Skeletal muscle cell (primary cell): ENCODE data around the gene SMAD3.
A peak's percentile ranks its signal among the peaks of the same experiment; 100 is the strongest.

Source experiments
- DNase-seq: peaks from one replicate; pipeline ENCODE4 v3.0.0-alpha.2; 2010; ENCODE audit warnings: low read depth
- H3K4me3 ChIP-seq: 2 replicates; pipeline ENCODE4 v1.5.1; 2011; ENCODE audit warnings: low read depth, mild to moderate bottlenecking, control low read depth, low read length, moderate library complexity

Gene SMAD3

DNA sequence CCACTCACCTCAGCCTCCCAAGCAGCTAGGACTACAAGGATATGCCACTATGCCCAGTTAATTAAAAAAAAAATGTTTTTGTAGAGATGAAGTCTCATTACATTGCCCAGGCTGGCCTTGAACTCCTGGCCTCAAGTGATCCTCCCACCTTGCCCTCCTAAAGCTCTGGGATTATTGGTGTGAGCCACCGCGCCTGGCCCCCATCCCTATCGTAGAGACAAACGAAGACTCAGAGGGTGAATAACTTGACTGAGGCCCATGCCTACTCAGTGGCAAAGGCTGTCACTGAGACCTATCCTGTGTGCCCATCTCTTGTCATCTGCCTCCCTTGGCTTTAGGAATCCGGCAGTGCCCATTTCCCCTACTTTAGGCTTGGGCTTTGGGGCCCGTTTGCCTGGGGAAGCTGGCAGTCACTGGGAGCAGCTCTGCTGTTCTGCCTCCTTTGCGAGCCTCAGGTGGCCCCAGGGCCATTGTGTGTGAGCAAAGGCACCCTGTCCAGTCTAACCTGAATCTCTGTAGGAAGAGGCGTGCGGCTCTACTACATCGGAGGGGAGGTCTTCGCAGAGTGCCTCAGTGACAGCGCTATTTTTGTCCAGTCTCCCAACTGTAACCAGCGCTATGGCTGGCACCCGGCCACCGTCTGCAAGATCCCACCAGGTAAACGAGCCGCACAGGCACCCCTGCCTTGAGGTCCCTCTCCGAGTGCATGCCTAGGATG, 119.0 kb downstream of the SMAD3 start:
- DNase-seq = no peak

DNA sequence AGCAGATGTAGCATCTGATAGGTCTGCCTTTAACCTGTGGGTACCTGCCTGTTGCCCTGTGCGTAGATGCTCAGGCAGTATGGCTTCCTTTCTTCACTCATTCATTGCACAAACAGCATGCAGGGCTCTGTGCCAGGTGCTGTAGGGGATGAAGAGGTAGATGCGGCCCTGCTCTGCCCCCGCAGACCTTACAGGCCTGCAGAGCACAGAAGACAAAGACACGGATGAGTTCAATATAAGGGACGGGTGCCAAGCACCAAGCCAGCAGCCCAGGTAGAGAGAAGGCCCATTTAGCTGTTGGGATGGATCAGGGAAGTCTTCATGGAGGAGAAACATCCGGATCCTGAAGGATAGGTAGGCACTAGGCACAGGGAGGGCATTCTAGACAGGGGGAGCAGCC, 119.6 kb downstream of the SMAD3 start:
- DNase-seq = no peak
- H3K4me3 ChIP-seq = no peak overlapping the region

More for the DNA sequence above, 119.0 kb downstream of the SMAD3 start:
- H3K4me3 ChIP-seq = no peak overlapping the region

DNA sequence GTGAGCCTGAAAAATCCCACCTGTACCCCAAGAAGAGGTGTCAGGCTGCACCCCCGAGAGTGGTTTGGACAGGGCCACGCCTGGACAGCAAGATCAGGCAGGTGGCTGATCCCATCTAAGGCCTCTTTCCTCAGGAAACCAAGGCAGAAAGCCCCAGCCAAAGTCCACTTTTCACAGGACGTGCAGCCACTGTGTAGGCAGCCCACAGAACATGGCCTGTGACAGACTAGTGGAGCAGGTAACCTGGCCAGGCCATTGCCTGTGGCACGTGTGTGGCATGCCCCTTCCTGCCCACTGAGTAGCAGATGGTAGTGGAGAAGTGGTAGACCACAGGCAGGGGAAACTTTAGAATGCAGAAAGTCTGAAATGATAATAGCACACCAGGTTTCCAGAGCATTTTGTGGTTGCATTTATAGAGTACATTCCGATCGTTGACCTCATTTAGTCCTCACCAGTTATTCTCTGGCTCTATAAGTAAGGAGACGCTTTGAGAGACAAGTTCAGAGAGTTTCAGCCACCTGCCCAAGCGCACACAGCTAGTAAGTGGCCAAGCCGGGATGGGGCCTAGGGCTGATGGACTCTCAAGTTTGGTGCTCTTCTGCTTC, 120.3 kb downstream of the SMAD3 start:
- H3K4me3 ChIP-seq = no peak overlapping the region
- no peak for DNase-seq

DNA sequence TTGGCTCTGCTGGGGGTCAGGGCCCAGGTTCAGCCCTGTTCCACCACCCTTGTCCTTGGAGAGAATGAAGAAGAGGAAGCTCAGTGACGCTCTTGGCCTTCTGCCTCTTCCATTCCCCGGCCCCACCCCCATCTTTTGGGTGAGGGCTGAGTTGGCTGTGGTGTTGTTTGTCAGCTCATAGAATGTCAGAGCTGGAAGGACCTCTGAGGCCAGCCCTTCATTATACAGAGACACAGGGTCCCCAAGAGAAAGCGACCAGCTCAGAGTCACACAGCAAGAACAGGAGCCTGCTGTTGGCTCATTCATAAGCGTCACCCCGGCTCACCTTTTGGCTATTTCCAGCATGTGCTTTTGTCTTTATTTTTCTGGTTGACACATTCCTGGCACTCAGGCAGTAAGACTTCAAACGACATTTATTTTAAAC, 120.8 kb downstream of the SMAD3 start:
- no peak for DNase-seq
- no peak overlapping the region for H3K4me3 ChIP-seq

DNA sequence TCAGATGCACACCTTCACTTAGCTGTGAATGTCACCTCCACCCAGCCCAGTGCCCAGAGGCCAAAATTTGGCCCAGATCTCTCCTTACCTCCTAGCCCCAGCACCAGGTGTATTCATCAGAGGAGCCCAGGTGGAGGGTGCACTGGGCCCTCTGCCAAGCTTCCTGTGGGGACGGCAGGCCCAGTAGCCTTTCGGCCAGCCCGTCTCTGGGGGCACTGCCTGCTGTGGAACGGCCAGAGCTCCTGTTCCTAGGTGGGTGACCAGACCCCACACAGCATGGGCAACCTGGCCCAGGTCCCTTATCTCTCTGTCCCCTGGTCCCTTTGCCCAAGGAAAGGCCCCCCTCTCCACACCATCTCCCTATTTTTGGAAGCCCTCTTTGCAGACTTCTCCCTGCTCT, 121.3 kb downstream of the SMAD3 start:
- H3K4me3 ChIP-seq = no peak overlapping the region
- no peak for DNase-seq

DNA sequence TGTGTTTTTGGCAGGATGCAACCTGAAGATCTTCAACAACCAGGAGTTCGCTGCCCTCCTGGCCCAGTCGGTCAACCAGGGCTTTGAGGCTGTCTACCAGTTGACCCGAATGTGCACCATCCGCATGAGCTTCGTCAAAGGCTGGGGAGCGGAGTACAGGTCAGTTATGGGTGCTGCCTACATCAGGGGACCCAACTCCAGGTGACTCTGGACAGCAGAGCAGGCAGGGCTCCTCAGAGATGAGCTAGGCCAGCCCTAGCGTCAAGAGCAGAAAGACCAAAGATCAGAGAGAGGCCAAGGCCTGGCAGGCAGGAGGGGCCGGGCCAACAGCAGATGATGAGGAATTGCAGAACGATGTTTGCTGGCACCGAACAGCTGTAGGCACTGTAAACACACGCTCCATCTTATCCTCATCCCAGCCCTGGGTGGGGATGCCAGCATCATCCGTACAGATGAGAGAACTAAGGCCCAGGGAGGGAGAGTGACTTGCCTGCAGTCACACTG, 122.0 kb downstream of the SMAD3 start:
- H3K4me3 ChIP-seq = no peak overlapping the region
- DNase-seq = no peak

DNA sequence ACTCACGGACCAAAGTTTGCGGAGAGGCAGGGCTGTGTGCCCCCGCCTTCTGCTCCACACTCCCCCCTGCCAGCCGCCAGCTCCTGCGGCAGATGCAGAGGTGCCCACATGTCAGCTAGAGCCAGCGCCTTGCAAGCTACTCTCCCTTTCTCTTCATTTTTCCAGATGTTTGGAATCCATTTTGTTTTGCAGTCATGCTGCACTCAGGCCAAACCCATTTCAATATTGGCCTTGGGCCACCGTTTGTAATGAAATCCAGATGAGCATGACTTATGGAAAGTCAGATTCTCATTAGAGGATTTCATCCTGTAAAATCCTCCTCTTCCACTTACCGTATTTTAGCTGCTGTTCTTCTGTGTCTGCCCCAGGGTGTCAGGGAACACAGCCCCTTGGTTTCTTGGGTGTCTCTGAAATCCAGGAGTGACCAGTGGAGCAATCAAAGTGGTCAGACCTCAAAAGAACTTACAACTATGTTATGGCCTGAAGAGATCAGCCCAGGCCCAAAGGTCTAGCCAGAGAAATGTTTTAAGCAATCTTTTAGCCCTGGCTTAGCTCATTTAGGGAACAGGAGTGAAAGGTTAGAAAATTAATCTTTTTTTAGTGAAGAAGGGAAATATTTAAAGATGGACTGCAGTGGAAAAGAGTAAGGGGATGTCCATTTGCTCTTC, 123.3 kb downstream of the SMAD3 start:
- no peak overlapping the region for H3K4me3 ChIP-seq
- no peak for DNase-seq

DNA sequence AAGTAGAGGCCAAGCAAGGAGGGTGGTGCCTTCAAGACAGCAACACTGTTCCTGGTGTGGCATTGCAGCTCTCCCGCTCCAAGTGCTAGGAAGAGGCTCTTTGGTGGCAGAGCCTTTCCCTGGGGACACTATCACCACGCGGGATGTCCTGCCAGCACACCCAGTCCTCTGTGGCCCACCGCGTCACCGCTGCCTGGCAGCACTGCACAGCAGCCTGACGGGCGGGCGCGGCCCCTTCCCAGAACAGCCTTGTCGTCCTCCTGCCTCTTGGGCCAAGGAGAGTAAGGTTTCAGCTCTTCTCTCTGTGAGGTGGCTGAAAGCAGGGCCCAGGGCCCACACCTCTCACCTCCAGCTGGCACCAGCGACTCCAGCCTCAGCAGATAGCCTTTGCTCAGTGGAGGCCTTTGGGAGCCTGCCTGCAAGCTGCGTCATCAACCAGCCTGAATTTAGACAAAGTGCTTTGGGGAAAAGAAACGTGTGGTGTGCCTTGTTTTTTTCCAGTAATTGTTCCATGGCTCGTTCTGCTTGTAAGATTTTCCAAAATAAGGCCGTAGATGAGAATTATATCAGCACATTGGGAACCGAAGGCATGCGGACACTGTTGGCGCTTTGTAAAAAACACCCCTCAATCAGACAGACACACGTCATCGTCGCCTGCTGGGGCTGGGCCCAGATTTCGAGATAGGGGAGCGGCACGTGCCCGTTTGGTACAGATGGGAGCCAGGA, 124.1 kb downstream of the SMAD3 start:
- no peak for DNase-seq
- H3K4me3 ChIP-seq = no peak overlapping the region

DNA sequence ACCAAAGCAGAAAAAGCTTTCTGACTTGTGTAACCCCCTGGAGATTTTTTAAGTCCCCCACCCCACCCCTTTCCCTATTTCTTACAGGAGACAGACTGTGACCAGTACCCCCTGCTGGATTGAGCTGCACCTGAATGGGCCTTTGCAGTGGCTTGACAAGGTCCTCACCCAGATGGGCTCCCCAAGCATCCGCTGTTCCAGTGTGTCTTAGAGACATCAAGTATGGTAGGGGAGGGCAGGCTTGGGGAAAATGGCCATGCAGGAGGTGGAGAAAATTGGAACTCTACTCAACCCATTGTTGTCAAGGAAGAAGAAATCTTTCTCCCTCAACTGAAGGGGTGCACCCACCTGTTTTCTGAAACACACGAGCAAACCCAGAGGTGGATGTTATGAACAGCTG, 124.9 kb downstream of the SMAD3 start:
- no peak for DNase-seq
- H3K4me3 ChIP-seq = no peak overlapping the region

DNA sequence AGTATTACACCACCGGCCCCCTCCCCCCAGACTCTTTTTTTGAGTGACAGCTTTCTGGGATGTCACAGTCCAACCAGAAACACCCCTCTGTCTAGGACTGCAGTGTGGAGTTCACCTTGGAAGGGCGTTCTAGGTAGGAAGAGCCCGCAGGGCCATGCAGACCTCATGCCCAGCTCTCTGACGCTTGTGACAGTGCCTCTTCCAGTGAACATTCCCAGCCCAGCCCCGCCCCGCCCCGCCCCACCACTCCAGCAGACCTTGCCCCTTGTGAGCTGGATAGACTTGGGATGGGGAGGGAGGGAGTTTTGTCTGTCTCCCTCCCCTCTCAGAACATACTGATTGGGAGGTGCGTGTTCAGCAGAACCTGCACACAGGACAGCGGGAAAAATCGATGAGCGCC, 125.4 kb downstream of the SMAD3 start:
- DNase-seq = no peak
- H3K4me3 ChIP-seq = no peak overlapping the region

DNA sequence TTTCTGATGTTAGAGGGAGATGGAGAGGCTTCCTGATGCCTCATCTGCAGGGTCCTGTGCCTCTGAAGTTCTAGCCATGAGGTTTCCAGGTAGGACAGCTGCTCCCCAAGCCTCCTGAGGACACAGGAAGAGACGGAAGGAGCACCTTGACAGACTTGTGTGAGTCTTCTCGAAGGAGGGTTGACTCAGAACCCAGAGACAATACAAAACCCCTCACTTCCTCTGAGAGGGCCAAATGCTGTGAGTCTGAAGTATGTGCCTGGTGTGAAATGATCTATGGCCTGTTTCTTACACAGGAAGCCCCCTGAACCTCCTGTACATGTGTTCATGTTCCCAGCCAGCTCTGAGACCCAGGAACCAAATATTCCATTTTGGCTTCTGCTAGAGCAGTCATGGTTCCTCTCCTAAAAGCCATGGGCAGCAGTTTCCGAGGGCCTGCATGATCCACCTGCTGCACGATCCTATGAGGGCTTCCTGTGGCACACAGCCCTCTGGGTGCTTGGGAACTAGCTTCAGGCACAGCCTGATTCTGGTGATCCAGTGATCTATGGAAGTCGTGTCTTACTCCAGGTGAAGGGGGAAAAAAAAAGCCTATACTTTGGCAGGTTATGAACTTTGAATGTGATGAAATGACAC, 126.9 kb downstream of the SMAD3 start:
- DNase-seq = no peak
- no peak overlapping the region for H3K4me3 ChIP-seq

DNA sequence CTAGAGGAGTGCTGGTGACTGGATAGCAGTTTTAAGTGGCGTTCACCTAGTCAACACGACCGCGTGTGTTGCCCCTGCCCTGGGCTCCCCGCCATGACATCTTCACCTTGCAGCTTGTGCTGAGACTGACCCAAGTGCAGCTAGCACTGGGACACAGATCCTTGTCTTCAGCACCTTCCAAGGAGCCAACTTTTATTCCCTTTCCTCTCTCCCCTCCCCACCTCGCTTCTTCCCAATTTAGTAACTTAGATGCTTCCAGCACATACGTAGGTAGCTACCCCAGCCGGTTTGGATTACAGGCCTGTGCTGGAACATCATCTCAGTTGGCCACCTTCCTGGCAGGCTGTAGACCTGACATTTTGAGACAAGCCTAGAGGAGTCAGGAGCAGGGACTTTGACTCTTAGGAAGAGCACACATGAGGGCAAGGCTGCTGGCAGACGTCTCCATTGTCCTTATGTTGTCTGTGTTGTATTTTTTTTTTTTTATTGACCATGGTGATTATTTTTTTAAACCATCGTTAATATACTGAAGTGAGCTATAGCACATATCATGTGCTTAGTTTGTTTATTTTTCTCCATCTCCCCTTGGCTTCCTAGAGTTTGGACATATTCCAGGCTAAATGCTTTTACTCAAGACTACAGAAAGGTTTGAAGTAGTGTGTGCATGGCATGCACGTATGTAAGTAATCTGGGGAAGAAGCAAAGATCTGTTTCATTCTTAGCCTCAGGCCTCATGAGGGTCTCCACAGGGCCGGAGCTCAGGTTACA, 128.0 kb downstream of the SMAD3 start:
- H3K4me3 ChIP-seq = no peak overlapping the region
- DNase-seq = peak; percentile 31

DNA sequence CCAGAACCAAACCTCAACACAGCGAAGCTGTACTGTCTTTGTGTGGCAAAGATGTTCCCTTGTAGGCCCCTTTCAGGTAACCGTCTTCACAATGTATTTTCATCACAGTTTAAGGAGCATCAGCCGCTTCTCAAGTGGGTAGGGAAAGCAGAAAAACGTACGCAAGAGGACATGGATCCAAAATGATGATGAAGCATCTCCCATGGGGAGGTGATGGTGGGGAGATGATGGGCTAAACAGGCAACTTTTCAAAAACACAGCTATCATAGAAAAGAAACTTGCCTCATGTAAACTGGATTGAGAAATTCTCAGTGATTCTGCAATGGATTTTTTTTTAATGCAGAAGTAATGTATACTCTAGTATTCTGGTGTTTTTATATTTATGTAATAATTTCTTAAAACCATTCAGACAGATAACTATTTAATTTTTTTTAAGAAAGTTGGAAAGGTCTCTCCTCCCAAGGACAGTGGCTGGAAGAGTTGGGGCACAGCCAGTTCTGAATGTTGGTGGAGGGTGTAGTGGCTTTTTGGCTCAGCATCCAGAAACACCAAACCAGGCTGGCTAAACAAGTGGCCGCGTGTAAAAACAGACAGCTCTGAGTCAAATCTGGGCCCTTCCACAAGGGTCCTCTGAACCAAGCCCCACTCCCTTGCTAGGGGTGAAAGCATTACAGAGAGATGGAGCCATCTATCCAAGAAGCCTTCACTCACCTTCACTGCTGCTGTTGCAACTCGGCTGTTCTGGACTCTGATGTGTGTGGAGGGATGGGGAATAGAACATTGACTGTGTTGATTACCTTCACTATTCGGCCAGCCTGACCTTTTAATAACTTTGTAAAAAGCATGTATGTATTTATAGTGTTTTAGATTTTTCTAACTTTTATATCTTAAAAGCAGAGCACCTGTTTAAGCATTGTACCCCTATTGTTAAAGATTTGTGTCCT, 129.0 kb downstream of the SMAD3 start:
- DNase-seq = peak; percentile 57
- no peak overlapping the region for H3K4me3 ChIP-seq

DNA sequence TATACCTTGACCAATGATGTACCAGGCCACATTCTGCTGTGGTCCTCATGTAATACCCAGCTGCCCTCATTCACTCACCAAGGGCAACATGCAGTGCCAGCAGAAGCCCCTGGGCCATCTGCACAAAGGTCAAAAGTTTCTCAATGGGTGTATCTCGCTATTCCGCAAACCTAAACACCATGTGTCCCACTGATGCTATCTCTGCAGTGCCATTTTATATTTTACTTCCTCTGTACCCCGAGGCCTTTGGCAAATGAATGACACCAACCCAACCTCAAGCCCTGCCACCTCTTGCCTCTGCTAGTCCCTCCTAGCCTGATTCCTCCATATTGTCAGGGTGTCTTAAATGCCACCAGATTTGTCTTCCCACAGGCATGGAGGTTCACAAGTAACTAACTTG, 129.9 kb downstream of the SMAD3 start:
- no peak for DNase-seq
- H3K4me3 ChIP-seq = no peak overlapping the region

DNA sequence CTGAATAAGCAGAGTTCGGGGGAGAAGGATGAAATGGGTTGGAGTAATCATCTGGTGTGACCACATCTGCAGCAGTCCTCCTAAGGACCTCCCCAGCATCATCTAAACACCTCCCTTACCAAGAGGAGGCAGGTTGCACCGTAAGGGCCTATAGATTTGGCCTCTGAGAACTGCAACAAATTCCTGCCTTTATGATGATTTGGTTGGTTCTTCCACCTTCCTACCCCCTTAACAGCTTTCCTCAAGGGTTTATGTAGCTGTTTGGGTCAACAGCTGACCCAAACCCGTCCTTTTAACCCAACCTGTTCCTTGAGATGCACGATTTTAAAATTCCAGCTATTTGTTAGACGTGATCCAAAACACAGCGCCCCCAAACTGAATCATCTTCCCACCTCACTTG, 130.8 kb downstream of the SMAD3 start:
- DNase-seq = no peak
- H3K4me3 ChIP-seq = no peak overlapping the region

DNA sequence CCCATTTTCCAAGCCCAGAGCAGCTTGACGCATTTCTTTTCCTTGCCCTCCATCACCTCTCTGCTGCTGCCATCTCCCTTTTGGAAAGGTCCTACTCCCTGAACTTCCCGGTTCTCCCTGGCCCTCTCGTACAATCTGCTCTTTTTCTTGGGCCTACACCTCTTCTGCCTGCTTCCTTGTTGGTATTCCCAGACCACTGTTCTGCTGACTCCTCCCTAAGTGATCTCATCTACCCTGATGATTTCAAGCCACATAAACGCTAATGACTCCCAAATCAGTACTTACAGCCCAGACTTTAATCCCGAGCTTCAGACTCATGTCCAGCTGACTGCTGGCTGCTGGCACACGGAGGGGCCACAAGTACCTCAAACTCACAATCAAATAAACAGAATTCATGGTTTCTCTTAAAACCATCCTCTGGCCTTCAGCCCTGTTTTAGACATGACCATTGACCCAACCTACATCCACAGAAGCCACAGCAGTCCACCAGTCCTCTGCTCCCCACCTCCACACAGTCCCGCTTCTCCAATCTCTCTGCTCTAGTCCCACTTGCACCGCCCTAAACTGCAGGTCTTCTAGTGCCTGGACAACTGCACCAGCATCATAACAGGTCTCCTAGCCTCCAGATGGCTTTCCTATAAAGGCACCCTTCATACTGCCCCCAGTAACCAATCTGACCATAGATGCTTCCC, 131.4 kb downstream of the SMAD3 start:
- DNase-seq = peak; percentile 82
- H3K4me3 ChIP-seq = no peak overlapping the region

DNA sequence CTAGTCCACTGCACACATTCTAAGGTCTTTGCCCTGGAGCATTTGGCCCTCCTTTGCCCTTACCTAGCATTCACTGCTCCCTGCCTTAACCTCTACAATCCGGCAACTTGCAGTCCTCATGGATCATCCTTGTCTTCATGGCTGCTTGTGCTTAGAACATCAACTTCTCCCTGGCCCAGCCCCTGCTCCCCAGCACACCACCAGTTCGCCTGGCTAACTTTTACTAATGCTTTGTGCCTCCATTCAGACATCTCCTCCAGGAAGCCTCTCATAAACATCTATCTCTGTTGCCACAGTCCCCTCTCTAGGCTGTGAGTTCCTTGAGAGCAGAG, 131.9 kb downstream of the SMAD3 start:
- H3K4me3 ChIP-seq = no peak overlapping the region
- no peak for DNase-seq
